ENCODE data around the gene ZNF500. TPM values are rescaled to one million over a fixed set of nuclear protein-coding genes. Genes with fewer than 3 reads are reported as not detected.

Gene ZNF500
- total and polyA plus RNA-seq, 2 experiments from 2014 or later: 5.8 to 15.3 TPM

DNA sequence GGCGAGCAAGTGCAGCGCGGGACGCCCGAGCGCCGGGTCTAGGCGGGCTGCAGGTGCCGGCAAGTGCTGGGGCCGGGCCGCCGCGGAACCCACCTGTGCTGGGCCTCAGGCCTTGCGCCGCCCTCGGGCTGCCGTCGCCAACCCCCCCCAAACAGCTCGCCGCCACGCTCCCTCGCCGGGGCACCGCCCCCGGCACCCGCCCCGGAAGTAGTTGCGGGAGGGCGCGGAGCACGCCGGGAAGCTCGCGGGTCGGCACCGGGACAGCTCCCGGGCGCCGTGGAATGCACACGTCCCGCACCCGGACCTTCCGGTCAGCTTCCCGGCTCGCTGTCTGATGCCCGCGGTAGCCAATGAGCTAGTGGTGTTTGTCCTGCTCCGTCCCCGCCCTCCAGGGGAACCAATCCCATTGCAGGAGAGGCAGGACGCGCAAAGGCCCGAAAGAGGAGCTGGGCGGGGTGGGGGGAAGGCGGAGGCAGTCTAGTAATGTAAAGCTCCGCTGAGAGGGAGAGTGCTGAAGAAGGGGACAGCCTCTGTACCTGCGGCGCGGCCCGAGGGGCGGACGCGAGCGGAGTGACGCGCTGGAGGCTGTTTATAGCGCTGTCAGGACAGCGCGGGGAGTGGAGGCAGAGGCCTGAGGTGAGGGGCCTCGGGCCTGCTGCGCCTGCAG, 32.8 kb downstream of the ZNF500 start, which contains the start of the genes ANKS3 and DNAAF8 (continued):
- TF ChIP-seq, protein P1, sequence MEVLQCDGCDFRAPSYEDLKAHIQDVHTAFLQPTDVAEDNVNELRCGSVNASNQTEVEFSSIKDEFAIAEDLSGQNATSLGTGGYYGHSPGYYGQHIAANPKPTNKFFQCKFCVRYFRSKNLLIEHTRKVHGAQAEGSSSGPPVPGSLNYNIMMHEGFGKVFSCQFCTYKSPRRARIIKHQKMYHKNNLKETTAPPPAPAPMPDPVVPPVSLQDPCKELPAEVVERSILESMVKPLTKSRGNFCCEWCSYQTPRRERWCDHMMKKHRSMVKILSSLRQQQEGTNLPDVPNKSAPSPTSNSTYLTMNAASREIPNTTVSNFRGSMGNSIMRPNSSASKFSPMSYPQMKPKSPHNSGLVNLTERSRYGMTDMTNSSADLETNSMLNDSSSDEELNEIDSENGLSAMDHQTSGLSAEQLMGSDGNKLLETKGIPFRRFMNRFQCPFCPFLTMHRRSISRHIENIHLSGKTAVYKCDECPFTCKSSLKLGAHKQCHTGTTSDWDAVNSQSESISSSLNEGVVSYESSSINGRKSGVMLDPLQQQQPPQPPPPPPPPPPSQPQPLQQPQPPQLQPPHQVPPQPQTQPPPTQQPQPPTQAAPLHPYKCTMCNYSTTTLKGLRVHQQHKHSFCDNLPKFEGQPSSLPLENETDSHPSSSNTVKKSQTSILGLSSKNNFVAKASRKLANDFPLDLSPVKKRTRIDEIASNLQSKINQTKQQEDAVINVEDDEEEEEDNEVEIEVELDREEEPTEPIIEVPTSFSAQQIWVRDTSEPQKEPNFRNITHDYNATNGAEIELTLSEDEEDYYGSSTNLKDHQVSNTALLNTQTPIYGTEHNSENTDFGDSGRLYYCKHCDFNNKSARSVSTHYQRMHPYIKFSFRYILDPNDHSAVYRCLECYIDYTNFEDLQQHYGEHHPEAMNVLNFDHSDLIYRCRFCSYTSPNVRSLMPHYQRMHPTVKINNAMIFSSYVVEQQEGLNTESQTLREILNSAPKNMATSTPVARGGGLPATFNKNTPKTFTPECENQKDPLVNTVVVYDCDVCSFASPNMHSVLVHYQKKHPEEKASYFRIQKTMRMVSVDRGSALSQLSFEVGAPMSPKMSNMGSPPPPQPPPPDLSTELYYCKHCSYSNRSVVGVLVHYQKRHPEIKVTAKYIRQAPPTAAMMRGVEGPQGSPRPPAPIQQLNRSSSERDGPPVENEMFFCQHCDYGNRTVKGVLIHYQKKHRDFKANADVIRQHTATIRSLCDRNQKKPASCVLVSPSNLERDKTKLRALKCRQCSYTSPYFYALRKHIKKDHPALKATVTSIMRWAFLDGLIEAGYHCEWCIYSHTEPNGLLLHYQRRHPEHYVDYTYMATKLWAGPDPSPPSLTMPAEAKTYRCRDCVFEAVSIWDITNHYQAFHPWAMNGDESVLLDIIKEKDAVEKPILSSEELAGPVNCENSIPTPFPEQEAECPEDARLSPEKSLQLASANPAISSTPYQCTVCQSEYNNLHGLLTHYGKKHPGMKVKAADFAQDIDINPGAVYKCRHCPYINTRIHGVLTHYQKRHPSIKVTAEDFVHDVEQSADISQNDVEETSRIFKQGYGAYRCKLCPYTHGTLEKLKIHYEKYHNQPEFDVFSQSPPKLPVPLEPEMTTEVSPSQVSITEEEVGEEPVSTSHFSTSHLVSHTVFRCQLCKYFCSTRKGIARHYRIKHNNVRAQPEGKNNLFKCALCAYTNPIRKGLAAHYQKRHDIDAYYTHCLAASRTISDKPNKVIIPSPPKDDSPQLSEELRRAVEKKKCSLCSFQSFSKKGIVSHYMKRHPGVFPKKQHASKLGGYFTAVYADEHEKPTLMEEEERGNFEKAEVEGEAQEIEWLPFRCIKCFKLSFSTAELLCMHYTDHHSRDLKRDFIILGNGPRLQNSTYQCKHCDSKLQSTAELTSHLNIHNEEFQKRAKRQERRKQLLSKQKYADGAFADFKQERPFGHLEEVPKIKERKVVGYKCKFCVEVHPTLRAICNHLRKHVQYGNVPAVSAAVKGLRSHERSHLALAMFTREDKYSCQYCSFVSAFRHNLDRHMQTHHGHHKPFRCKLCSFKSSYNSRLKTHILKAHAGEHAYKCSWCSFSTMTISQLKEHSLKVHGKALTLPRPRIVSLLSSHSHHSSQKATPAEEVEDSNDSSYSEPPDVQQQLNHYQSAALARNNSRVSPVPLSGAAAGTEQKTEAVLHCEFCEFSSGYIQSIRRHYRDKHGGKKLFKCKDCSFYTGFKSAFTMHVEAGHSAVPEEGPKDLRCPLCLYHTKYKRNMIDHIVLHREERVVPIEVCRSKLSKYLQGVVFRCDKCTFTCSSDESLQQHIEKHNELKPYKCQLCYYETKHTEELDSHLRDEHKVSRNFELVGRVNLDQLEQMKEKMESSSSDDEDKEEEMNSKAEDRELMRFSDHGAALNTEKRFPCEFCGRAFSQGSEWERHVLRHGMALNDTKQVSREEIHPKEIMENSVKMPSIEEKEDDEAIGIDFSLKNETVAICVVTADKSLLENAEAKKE (CRISPR knock-in tag; IDR thresholded peaks at IDR 0.05): no peak
- no peak for TF ChIP-seq STAT1 (IDR thresholded peaks at IDR 0.05; ENCODE audit: unreplicated experiment)
- TF ChIP-seq, protein P2, sequence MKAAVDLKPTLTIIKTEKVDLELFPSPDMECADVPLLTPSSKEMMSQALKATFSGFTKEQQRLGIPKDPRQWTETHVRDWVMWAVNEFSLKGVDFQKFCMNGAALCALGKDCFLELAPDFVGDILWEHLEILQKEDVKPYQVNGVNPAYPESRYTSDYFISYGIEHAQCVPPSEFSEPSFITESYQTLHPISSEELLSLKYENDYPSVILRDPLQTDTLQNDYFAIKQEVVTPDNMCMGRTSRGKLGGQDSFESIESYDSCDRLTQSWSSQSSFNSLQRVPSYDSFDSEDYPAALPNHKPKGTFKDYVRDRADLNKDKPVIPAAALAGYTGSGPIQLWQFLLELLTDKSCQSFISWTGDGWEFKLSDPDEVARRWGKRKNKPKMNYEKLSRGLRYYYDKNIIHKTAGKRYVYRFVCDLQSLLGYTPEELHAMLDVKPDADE (IDR thresholded peaks at IDR 0.05): peak; percentile 85
- TF ChIP-seq, protein P3, sequence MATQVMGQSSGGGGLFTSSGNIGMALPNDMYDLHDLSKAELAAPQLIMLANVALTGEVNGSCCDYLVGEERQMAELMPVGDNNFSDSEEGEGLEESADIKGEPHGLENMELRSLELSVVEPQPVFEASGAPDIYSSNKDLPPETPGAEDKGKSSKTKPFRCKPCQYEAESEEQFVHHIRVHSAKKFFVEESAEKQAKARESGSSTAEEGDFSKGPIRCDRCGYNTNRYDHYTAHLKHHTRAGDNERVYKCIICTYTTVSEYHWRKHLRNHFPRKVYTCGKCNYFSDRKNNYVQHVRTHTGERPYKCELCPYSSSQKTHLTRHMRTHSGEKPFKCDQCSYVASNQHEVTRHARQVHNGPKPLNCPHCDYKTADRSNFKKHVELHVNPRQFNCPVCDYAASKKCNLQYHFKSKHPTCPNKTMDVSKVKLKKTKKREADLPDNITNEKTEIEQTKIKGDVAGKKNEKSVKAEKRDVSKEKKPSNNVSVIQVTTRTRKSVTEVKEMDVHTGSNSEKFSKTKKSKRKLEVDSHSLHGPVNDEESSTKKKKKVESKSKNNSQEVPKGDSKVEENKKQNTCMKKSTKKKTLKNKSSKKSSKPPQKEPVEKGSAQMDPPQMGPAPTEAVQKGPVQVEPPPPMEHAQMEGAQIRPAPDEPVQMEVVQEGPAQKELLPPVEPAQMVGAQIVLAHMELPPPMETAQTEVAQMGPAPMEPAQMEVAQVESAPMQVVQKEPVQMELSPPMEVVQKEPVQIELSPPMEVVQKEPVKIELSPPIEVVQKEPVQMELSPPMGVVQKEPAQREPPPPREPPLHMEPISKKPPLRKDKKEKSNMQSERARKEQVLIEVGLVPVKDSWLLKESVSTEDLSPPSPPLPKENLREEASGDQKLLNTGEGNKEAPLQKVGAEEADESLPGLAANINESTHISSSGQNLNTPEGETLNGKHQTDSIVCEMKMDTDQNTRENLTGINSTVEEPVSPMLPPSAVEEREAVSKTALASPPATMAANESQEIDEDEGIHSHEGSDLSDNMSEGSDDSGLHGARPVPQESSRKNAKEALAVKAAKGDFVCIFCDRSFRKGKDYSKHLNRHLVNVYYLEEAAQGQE (IDR thresholded peaks at IDR 0.05; ENCODE audit: unreplicated experiment): peak; percentile 20
- peak; percentile 62 for TF ChIP-seq POLR2AphosphoS5 (IDR thresholded peaks at IDR 0.05; ENCODE audit: low read depth)

Data from GM23338 (cell line).